Smooth muscle cell (in vitro differentiated cells): ENCODE measurements around the gene PARD6A. TPM values are rescaled to one million over a fixed set of nuclear protein-coding genes. Genes with fewer than 3 reads are reported as not detected.
A peak's percentile ranks its signal among the peaks of the same experiment; 100 is the strongest.

Experiments
- DNase-seq: peaks from one replicate; lab custom pipeline; 2025; ENCODE audit not compliant: unreplicated experiment; lab: John Stamatoyannopoulos, UW
- H2AFZ ChIP-seq: fragments of 200-600 bp; sonication (generic); 2 replicates; pipeline ENCODE4 v1.6.0; 2016; ENCODE audit warnings: antibody characterized with exemption, low read depth, mild to moderate bottlenecking
- H3F3A ChIP-seq: fragments of 200-600 bp; sonication (generic); 2 replicates; pipeline ENCODE4 v1.6.0; 2017; ENCODE audit warnings: antibody characterized with exemption, low read depth
- H3K27ac ChIP-seq: fragments of 200-600 bp; sonication (generic); 2 replicates; pipeline ENCODE4 v1.5.1; 2016; ENCODE audit warnings: low read depth, mild to moderate bottlenecking
- H3K27me3 ChIP-seq: fragments of 200-600 bp; sonication (generic); 2 replicates; pipeline ENCODE4 v1.6.1; 2016; ENCODE audit warnings: low read depth, mild to moderate bottlenecking
- H3K36me3 ChIP-seq: fragments of 200-600 bp; sonication (generic); 2 replicates; pipeline ENCODE4 v1.5.1; 2016; ENCODE audit warnings: low read depth
- H3K4me1 ChIP-seq: fragments of 200-600 bp; sonication (generic); 2 replicates; pipeline ENCODE4 v1.5.1; 2016; ENCODE audit warnings: low read depth
- H3K4me2 ChIP-seq: fragments of 200-600 bp; sonication (generic); 2 replicates; pipeline ENCODE4 v1.6.0; 2016; ENCODE audit warnings: mild to moderate bottlenecking
- H3K4me3 ChIP-seq: fragments of 200-600 bp; sonication (generic); 2 replicates; pipeline ENCODE4 v1.5.1; 2016; ENCODE audit warnings: mild to moderate bottlenecking
- H3K79me2 ChIP-seq: fragments of 200-600 bp; sonication (generic); 2 replicates; pipeline ENCODE4 v1.6.0; 2016; ENCODE audit warnings: low read depth, mild to moderate bottlenecking
- H3K9ac ChIP-seq: fragments of 200-600 bp; sonication (generic); 2 replicates; pipeline ENCODE4 v1.6.0; 2016; ENCODE audit warnings: low read depth
- H3K9me3 ChIP-seq: fragments of 200-600 bp; sonication (generic); replicated peaks from 2 replicates; pipeline ENCODE4 v1.5.1; 2016; ENCODE audit warnings: low read depth
- H4K20me1 ChIP-seq: fragments of 200-600 bp; sonication (generic); 2 replicates; pipeline ENCODE4 v1.6.0; 2016; ENCODE audit warnings: low read depth
- WGBS: methylation state at CpG from one replicate; pipeline ENCODE4 v1.1.7; 2016; ENCODE audit warnings: low lambda C conversion rate; 5-methylcytosine and 5-hydroxymethylcytosine counted together
- polyA plus RNA-seq: library from polyadenylated mRNA; unstranded; fragments of >200 nt; fragmentation: Nextera tagmentation; extraction: Ambion mirVana; gene quantifications from 2 replicates; pipeline ENCODE4 v1.2.1, GENCODE V29; 2016
- total RNA-seq: library from RNA; depleted of rRNA; stranded (reverse); fragments of >200 nt; gene quantifications from 2 replicates; pipeline ENCODE4 v1.2.3, GENCODE V29; 2014
- TF ChIP-seq, protein P1 (sequence below): fragments of 200-600 bp; sonication (generic); IDR thresholded peaks from 2 replicates; pipeline ENCODE4 v1.5.1; 2017; ENCODE audit warnings: borderline replicate concordance, mild to moderate bottlenecking, antibody characterized with exemption; ENCODE audit not compliant: insufficient read depth, poor library complexity, severe bottlenecking

Gene PARD6A
- total and polyA plus RNA-seq, 2 experiments from 2014 or later, result 0.36 to 0.58 TPM

DNA sequence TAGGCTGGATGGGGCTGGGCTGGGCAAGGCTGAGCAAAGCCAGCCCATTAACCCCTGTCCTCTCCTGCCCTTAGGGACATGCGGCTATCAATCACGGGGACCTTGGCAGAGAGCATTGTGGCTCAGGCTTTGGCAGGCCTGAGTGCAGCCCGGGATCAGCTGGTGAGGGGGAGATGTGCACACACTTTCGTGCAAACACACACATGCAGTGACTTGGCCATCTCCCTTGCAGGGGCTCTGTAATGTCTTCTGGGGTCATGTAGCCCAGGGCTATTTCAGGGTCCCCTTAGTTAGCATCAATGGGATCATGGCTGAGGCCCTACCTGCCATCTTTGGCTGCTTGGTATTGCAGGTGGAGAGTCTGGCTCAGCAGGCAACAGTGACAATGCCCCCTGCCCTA lies 8.9 kb upstream of the PARD6A start:
- Histone ChIP-seq H2AFZ (no peak overlapping the region), H3F3A (no peaks in the 10 kb centered on the region), H3K9ac (no peak overlapping the region), H3K36me3 (no peaks in the 10 kb centered on the region), H3K4me1 (no peaks in the 10 kb centered on the region), H3K27ac (no peak overlapping the region), H3K4me2 (no peak overlapping the region), H4K20me1 (no peaks in the 10 kb centered on the region), H3K27me3 (peaks cover 28% of the 10 kb centered on the region), H3K79me2 (no peaks in the 10 kb centered on the region), H3K4me3 (no peak overlapping the region), H3K9me3 (no peaks in the 10 kb centered on the region)
- DNase-seq, result no peak
- TF ChIP-seq, protein P1, sequence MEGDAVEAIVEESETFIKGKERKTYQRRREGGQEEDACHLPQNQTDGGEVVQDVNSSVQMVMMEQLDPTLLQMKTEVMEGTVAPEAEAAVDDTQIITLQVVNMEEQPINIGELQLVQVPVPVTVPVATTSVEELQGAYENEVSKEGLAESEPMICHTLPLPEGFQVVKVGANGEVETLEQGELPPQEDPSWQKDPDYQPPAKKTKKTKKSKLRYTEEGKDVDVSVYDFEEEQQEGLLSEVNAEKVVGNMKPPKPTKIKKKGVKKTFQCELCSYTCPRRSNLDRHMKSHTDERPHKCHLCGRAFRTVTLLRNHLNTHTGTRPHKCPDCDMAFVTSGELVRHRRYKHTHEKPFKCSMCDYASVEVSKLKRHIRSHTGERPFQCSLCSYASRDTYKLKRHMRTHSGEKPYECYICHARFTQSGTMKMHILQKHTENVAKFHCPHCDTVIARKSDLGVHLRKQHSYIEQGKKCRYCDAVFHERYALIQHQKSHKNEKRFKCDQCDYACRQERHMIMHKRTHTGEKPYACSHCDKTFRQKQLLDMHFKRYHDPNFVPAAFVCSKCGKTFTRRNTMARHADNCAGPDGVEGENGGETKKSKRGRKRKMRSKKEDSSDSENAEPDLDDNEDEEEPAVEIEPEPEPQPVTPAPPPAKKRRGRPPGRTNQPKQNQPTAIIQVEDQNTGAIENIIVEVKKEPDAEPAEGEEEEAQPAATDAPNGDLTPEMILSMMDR, result no peak
- WGBS, result 85% methylated on average over 4 of the region's 4 CpGs

DNA sequence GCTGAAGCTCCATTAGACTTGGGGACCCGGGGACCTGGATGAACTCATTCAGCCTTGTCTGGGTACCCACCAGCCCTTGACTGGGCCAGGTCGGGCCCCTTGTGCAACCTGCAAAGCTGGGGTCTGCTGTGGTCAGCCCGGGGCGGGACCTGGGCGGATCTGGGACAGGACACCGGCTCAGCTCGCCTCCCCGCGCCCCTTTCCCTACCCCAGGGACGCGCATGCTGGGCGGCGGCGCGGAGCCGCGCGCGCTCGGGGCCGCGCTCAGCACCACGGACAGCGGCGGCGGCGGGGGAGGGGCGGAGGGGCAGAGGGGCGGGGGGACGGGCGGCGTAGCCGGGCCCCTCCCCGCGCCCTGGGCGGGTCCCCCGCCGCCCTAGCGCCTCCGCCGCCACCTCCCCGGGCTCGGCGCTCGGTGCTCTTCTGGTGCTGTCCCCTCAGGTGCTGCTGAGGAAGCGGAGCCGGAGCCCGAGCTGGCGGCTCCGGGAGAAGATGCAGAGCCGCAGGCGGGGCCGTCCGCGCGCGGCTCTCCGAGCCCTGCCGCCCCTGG lies 8.1 kb upstream of the PARD6A start:
- Histone ChIP-seq H3K9me3 (no peaks in the 10 kb centered on the region), H3K9ac (no peak overlapping the region), H3K4me3 (peak overlapping the region; percentile 46), H3K4me1 (no peaks in the 10 kb centered on the region), H3K36me3 (no peaks in the 10 kb centered on the region), H3K27ac (no peak overlapping the region), H3K27me3 (peaks cover 22% of the 10 kb centered on the region), H4K20me1 (no peaks in the 10 kb centered on the region), H2AFZ (no peak overlapping the region), H3K79me2 (no peaks in the 10 kb centered on the region), H3K4me2 (peak overlapping the region; percentile 87), H3F3A (no peaks in the 10 kb centered on the region)
- 52% methylated on average over 3 of the region's 59 CpGs for WGBS
- DNase-seq, result no peak
- TF ChIP-seq, protein P1, result no peak

DNA sequence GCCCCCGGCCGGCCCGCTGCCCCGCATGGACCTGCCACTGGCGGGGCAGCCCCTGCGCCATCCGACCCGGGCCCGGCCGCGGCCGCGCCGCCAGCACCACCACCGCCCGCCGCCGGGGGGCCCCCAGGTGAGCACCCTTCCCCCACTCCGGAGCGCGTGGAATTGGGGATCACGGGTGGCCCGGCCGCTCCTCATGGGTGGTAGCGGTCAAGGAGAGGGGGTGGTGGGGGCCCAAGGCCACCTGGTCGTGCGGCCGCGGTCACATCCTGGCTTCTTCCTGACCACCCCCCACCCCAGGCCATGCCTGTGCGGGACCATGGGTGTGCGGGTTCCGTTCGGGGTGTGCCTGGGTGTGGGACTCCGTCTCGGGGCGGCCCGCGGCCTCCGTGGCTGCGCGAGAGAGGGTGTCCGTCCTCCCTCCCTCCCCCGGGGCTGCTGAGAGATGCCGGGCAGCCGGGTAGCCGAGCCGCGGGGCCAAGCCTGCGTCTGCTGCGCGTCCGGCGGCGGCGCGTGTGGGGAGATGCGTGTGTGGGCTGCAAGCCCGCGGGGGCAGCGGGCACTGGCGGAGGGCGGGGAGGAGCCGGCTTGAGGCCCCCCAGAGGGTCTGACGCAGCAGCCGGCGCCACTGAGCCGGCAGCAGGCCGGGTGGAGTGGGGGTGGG lies 7.5 kb upstream of the PARD6A start:
- H4K20me1 ChIP-seq, result no peaks in the 10 kb centered on the region
- WGBS, result 5% methylated on average over 23 of the region's 68 CpGs
- H2AFZ ChIP-seq, result no peak overlapping the region
- DNase-seq, result no peak
- no peaks in the 10 kb centered on the region for H3K9me3 ChIP-seq
- no peaks in the 10 kb centered on the region for H3F3A ChIP-seq
- no peaks in the 10 kb centered on the region for H3K79me2 ChIP-seq
- no peak overlapping the region for H3K27ac ChIP-seq
- no peak overlapping the region for H3K9ac ChIP-seq
- H3K4me2 ChIP-seq, result peak overlapping the region; percentile 87
- no peaks in the 10 kb centered on the region for H3K36me3 ChIP-seq
- TF ChIP-seq, protein P1, result peak; percentile 23
- H3K4me1 ChIP-seq, result no peaks in the 10 kb centered on the region
- H3K27me3 ChIP-seq, result peaks cover 22% of the 10 kb centered on the region
- H3K4me3 ChIP-seq, result peak overlapping the region; percentile 46
